DOHH2 (cell line): ENCODE results near the gene KRTCAP2.

ENCODE experiments used
- H3F3A ChIP-seq: fragments of 200-600 bp; sonication (generic), shearing (Covaris generic); 2 replicates; pipeline ENCODE4 v1.6.0; 2016; ENCODE audit warnings: antibody characterized with exemption, mild to moderate bottlenecking; ENCODE audit not compliant: control insufficient read depth, insufficient read depth
- H3K27ac ChIP-seq: fragments of 200-600 bp; sonication (generic); 2 replicates; pipeline ENCODE4 v1.5.1; 2014; ENCODE audit warnings: low read depth, mild to moderate bottlenecking, low read length, moderate library complexity
- H3K27me3 ChIP-seq: fragments of 200-600 bp; sonication (generic); 2 replicates; pipeline ENCODE4 v1.6.1; 2014; ENCODE audit warnings: mild to moderate bottlenecking, low read length, mixed read lengths; ENCODE audit not compliant: control insufficient read depth
- H3K36me3 ChIP-seq: fragments of 200-600 bp; sonication (generic); 2 replicates; pipeline ENCODE4 v1.6.1; 2014; ENCODE audit warnings: mild to moderate bottlenecking, low read length, moderate library complexity, mixed read lengths; ENCODE audit not compliant: control insufficient read depth
- H3K4me1 ChIP-seq: fragments of 200-600 bp; sonication (generic); 2 replicates; pipeline ENCODE4 v1.6.1; 2014; ENCODE audit warnings: mild to moderate bottlenecking, low read length, mixed read lengths; ENCODE audit not compliant: control insufficient read depth
- H3K4me2 ChIP-seq: fragments of 200-600 bp; sonication (generic); 2 replicates; pipeline ENCODE4 v1.6.0; 2014; ENCODE audit warnings: mild to moderate bottlenecking, low read length, moderate library complexity
- H3K4me3 ChIP-seq: fragments of 200-600 bp; sonication (generic); 2 replicates; pipeline ENCODE4 v1.5.1; 2014; ENCODE audit warnings: mild to moderate bottlenecking, low read length, mixed read lengths
- H3K79me2 ChIP-seq: fragments of 200-600 bp; sonication (generic); 2 replicates; pipeline ENCODE4 v1.6.1; 2014; ENCODE audit warnings: mild to moderate bottlenecking, low read length, mixed read lengths; ENCODE audit not compliant: control insufficient read depth
- H3K9me2 ChIP-seq: fragments of 200-600 bp; sonication (generic); replicated peaks from 2 replicates; pipeline ENCODE4 v1.6.1; 2014; ENCODE audit warnings: mild to moderate bottlenecking, low read length, mixed read lengths; ENCODE audit not compliant: control insufficient read depth
- H3K9me3 ChIP-seq: fragments of 200-600 bp; sonication (generic); 2 replicates; pipeline ENCODE4 v1.6.1; 2014; ENCODE audit warnings: antibody characterized with exemption, low read length, mixed read lengths; ENCODE audit not compliant: control insufficient read depth, insufficient read depth
- H4K20me1 ChIP-seq: fragments of 200-600 bp; sonication (generic); 2 replicates; pipeline ENCODE4 v1.6.0; 2014; ENCODE audit warnings: low read depth, mild to moderate bottlenecking, antibody characterized with exemption, low read length, moderate library complexity; ENCODE audit not compliant: control insufficient read depth, insufficient read depth
- EZH2phosphoT487 ChIP-seq: fragments of 200-600 bp; sonication (generic); IDR thresholded peaks from 2 replicates; pipeline ENCODE4 v1.6.1; 2017; ENCODE audit warnings: borderline replicate concordance, mild to moderate bottlenecking, antibody characterized with exemption, low read length, moderate library complexity, mixed read lengths
- TF ChIP-seq, protein P1 (sequence below): fragments of 200-600 bp; sonication (generic); IDR thresholded peaks from one replicate; pipeline ENCODE4 v1.5.1; 2014; ENCODE audit warnings: antibody characterized with exemption, mild to moderate bottlenecking, low read depth, low read length; ENCODE audit not compliant: poor library complexity, severe bottlenecking

The KRTCAP2 gene

DNA sequence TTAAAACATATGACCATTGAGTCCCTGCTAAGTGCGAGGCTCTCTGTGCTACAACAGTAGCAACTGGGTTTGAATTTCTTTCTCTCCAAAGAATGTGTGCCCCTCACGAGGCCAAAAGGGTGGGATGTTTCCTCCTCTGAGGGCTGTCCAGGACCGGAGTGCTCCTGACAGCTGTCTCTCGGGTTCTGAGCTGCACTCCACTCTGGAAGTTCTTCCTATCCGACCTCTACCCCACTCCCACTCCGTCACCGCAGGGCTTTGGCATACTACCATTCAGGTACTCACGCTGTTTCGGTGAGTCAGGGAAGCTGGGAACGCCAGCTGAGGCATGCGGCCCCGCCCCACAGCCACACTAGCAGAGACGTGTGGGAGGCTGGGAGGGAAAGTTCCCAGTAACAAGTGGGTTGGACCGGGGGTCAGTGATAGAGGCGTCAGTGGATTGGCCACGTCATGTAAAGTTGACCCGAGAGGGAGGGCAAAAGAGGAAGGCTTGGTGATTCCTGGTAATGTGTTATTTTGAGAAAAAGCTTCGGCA lies 38.2 kb downstream of the KRTCAP2 start:
- peaks cover 16% of the 10 kb centered on the region for H3F3A ChIP-seq
- H3K9me3 ChIP-seq: no peaks in the 10 kb centered on the region
- peaks cover 31% of the 10 kb centered on the region for H3K36me3 ChIP-seq
- peak overlapping the region; percentile 89 for H3K4me3 ChIP-seq
- H3K4me2 ChIP-seq: peak overlapping the region; percentile 98
- peaks cover 36% of the 10 kb centered on the region for H3K4me1 ChIP-seq
- TF ChIP-seq EZH2phosphoT487: no peak
- TF ChIP-seq, protein P1, sequence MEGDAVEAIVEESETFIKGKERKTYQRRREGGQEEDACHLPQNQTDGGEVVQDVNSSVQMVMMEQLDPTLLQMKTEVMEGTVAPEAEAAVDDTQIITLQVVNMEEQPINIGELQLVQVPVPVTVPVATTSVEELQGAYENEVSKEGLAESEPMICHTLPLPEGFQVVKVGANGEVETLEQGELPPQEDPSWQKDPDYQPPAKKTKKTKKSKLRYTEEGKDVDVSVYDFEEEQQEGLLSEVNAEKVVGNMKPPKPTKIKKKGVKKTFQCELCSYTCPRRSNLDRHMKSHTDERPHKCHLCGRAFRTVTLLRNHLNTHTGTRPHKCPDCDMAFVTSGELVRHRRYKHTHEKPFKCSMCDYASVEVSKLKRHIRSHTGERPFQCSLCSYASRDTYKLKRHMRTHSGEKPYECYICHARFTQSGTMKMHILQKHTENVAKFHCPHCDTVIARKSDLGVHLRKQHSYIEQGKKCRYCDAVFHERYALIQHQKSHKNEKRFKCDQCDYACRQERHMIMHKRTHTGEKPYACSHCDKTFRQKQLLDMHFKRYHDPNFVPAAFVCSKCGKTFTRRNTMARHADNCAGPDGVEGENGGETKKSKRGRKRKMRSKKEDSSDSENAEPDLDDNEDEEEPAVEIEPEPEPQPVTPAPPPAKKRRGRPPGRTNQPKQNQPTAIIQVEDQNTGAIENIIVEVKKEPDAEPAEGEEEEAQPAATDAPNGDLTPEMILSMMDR: no peak
- H3K27me3 ChIP-seq: 0 out of 2 replicates have a peak, but pooled peaks cover 2% of the 10 kb centered on the region
- H3K9me2 ChIP-seq: no peaks in the 10 kb centered on the region
- peak overlapping the region; percentile 78 for H3K27ac ChIP-seq
- no peaks in the 10 kb centered on the region for H4K20me1 ChIP-seq
- peaks cover 45% of the 10 kb centered on the region for H3K79me2 ChIP-seq

DNA sequence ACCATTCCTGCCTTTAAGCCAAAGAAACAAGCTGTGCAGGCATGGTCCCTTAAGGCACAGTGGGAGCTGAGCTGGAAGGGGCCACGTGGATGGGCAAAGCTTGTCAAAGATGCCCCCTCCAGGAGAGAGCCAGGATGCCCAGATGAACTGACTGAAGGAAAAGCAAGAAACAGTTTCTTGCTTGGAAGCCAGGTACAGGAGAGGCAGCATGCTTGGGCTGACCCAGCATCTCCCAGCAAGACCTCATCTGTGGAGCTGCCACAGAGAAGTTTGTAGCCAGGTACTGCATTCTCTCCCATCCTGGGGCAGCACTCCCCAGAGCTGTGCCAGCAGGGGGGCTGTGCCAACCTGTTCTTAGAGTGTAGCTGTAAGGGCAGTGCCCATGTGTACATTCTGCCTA lies 38.8 kb downstream of the KRTCAP2 start:
- H3K4me2 ChIP-seq: peak overlapping the region; percentile 98
- peaks cover 26% of the 10 kb centered on the region for H3K36me3 ChIP-seq
- no peak overlapping the region for H3K27ac ChIP-seq
- H4K20me1 ChIP-seq: no peaks in the 10 kb centered on the region
- peaks cover 38% of the 10 kb centered on the region for H3K79me2 ChIP-seq
- TF ChIP-seq, protein P1: no peak
- no peak for TF ChIP-seq EZH2phosphoT487
- H3K9me3 ChIP-seq: no peaks in the 10 kb centered on the region
- H3K9me2 ChIP-seq: no peaks in the 10 kb centered on the region
- H3K4me3 ChIP-seq: no peak overlapping the region
- peaks cover 16% of the 10 kb centered on the region for H3F3A ChIP-seq
- peaks cover 36% of the 10 kb centered on the region for H3K4me1 ChIP-seq
- H3K27me3 ChIP-seq: peaks cover 4% of the 10 kb centered on the region

DNA sequence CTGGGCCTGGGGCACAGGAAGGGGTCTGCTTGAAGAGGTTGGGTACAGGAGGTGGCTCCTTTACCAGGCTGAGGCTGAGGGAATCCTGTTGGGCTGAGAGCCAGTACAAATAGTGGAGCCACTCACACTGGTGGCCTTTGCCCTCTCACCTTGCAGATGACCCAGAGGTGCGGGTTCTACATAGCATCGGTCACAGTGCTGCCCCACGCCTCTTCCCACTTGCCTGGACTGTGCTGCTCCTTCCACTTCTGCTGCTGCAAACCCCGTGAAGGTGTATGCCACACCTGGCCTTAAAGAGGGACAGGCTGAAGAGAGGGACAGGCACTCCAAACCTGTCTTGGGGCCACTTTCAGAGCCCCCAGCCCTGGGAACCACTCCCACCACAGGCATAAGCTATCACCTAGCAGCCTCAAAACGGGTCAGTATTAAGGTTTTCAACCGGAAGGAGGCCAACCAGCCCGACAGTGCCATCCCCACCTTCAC lies 39.3 kb downstream of the KRTCAP2 start:
- H3K27me3 ChIP-seq: peaks cover 9% of the 10 kb centered on the region
- H3K4me1 ChIP-seq: peaks cover 34% of the 10 kb centered on the region
- H3K4me2 ChIP-seq: peak overlapping the region; percentile 98; the same call in 1 of the 2 replicates
- H3K79me2 ChIP-seq: peaks cover 34% of the 10 kb centered on the region
- H3K9me3 ChIP-seq: no peaks in the 10 kb centered on the region
- peaks cover 23% of the 10 kb centered on the region for H3K36me3 ChIP-seq
- H3K9me2 ChIP-seq: no peaks in the 10 kb centered on the region
- H4K20me1 ChIP-seq: no peaks in the 10 kb centered on the region
- TF ChIP-seq, protein P1: no peak
- no peak for TF ChIP-seq EZH2phosphoT487
- no peak overlapping the region for H3K27ac ChIP-seq
- no peak overlapping the region for H3K4me3 ChIP-seq
- peaks cover 16% of the 10 kb centered on the region for H3F3A ChIP-seq
